Measurements from ENCODE around the gene AFF1. TPM values are rescaled to one million over a fixed set of nuclear protein-coding genes. Genes with fewer than 3 reads are reported as not detected.

The AFF1 gene, protein sequence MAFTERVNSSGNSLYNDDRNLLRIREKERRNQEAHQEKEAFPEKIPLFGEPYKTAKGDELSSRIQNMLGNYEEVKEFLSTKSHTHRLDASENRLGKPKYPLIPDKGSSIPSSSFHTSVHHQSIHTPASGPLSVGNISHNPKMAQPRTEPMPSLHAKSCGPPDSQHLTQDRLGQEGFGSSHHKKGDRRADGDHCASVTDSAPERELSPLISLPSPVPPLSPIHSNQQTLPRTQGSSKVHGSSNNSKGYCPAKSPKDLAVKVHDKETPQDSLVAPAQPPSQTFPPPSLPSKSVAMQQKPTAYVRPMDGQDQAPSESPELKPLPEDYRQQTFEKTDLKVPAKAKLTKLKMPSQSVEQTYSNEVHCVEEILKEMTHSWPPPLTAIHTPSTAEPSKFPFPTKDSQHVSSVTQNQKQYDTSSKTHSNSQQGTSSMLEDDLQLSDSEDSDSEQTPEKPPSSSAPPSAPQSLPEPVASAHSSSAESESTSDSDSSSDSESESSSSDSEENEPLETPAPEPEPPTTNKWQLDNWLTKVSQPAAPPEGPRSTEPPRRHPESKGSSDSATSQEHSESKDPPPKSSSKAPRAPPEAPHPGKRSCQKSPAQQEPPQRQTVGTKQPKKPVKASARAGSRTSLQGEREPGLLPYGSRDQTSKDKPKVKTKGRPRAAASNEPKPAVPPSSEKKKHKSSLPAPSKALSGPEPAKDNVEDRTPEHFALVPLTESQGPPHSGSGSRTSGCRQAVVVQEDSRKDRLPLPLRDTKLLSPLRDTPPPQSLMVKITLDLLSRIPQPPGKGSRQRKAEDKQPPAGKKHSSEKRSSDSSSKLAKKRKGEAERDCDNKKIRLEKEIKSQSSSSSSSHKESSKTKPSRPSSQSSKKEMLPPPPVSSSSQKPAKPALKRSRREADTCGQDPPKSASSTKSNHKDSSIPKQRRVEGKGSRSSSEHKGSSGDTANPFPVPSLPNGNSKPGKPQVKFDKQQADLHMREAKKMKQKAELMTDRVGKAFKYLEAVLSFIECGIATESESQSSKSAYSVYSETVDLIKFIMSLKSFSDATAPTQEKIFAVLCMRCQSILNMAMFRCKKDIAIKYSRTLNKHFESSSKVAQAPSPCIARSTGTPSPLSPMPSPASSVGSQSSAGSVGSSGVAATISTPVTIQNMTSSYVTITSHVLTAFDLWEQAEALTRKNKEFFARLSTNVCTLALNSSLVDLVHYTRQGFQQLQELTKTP
- total RNA-seq (2014; rRNA removed; shearing (Covaris generic)) (11.8 and 13.8 TPM in 2 replicates), polyA plus RNA-seq (2016; fragmentation: Nextera tagmentation; extraction: Ambion mirVana) (9.4 and 11.0 TPM in 2 replicates)

DNA sequence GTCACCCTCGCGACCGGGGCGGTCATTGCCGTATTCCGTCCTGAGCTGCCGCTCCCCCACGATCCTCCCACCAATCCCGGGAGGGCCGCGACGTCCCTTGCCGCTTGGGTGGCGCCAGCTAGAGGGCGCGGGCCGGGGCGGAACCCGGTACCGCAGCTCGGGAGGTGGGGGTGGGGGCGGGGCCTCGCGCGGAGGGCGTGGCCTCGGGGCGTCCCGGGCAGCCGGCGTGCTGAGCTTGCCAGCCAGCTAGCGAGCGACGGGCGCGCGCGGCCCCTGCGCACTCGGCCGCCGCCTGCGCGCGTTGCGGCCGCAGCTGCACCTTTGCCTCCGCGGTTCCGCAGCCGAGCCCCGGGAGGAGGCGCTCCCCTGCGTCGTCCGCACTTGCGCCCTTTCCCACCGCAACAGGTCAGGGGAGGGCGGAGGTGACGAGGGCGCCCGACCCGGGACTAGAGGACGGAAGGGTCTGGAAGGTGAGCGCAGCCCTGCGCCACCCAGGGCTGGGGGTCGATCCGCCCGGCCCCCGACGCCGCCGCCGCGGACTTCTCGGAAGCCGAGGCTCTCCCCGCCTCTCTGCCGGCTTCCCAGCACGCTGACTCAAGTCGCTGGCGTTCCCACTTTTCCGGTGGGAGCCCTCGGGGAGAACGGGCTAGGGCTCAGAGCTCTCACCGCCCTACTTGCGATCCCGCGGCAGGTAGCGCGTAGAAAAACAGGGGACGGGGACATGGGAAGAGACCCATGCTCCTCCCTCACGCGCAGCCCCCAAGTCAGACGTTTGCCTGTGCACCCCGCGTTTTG, at the start of gene AFF1:
Gene AFF1, plus strand, starts transcription at position 241 of the 795 bp plus-strand sequence. CDS start 13,523 bp downstream, outside the sequence.
- Histone ChIP-seq H3K27me3 (replicated peaks; ENCODE audit: insufficient read depth) (no peaks in the 10 kb centered on the region), H3K9me2 (ENCODE audit: insufficient read depth) (no peaks in the 10 kb centered on the region), H3K4me3 (peak within 1 kb of the TSS; percentile 88), H3K36me3 (ENCODE audit: low read depth) (no peaks in the 10 kb centered on the region), H2AFZ (peak within 1 kb of the TSS; percentile 96), H3K4me2 (ENCODE audit: unreplicated experiment) (peak within 1 kb of the TSS; percentile 95), H4K20me1 (ENCODE audit: insufficient read depth) (no peaks in the 10 kb centered on the region), H3K9ac (peak within 1 kb of the TSS; percentile 94), H3K9me3 (ENCODE audit: low read depth) (no peaks in the 10 kb centered on the region), H3K27ac (peak within 1 kb of the TSS; percentile 91), H3F3A (ENCODE audit: insufficient read depth) (peaks cover 37% of the 10 kb centered on the region), H3K79me2 (ENCODE audit: insufficient read depth) (peaks cover 48% of the 10 kb centered on the region), H3K4me1 (ENCODE audit: insufficient read depth) (peaks cover 37% of the 10 kb centered on the region)
- TF ChIP-seq EZH2phosphoT487 (IDR thresholded peaks at IDR 0.05; ENCODE audit: insufficient read depth, low read depth): no peak
- TF ChIP-seq EZH2 (IDR thresholded peaks at IDR 0.05; ENCODE audit: insufficient read depth, poor library complexity, severe bottlenecking): no peak
- DNase-seq: peak; percentile 95
- in situ Hi-C loops (cut with MboI): no loop called here
- 1 to 2% methylated on average over 58 to 66 of the region's 97 CpGs for WGBS, 2 experiments (ENCODE audit: low coverage in 1 of 2, low lambda C conversion rate in 2 of 2, missing lambda C conversion rate in 2 of 2)

DNA sequence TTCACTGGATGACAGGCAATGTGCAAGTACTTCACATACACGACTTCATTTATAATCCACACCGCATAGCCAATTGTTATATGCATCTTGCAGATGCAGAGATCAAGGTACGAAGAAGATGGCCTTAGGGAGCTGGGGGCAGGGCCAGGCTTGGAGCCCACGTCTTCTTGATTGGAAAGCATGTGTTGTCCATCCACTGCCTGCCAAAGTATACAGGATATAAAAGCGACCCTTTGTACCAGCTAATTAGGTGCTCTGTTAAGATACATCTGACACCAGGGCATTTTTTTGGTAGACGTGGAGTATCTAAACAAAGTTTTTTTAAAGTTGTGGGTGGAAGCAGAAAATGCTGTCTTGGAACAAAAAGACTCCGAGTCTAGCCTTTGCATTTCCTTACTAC, 44.0 kb upstream of the AFF1 start:
- H3K36me3 ChIP-seq (ENCODE audit: low read depth): no peaks in the 10 kb centered on the region
- H2AFZ ChIP-seq: no peak overlapping the region
- peaks cover 7% of the 10 kb centered on the region; the same call in 1 of the 2 replicates for H3K4me1 ChIP-seq (ENCODE audit: insufficient read depth)
- H4K20me1 ChIP-seq (ENCODE audit: insufficient read depth): no peaks in the 10 kb centered on the region
- H3F3A ChIP-seq (ENCODE audit: insufficient read depth): peaks cover 7% of the 10 kb centered on the region
- H3K9me2 ChIP-seq (ENCODE audit: insufficient read depth): no peaks in the 10 kb centered on the region
- H3K4me2 ChIP-seq (ENCODE audit: unreplicated experiment): no peak overlapping the region
- no peak for DNase-seq
- TF ChIP-seq EZH2phosphoT487 (IDR thresholded peaks at IDR 0.05; ENCODE audit: insufficient read depth, low read depth): no peak
- TF ChIP-seq EZH2 (IDR thresholded peaks at IDR 0.05; ENCODE audit: insufficient read depth, poor library complexity, severe bottlenecking): no peak
- H3K27me3 ChIP-seq (replicated peaks; ENCODE audit: insufficient read depth): no peaks in the 10 kb centered on the region
- no peaks in the 10 kb centered on the region for H3K79me2 ChIP-seq (ENCODE audit: insufficient read depth)
- no peak overlapping the region for H3K27ac ChIP-seq
- H3K4me3 ChIP-seq: no peak overlapping the region
- H3K9ac ChIP-seq: no peak overlapping the region
- H3K9me3 ChIP-seq (ENCODE audit: low read depth): no peaks in the 10 kb centered on the region
- in situ Hi-C loops (cut with MboI): no loop called here
- WGBS, 2 experiments (ENCODE audit: low coverage in 1 of 2, low lambda C conversion rate in 2 of 2, missing lambda C conversion rate in 2 of 2): 66 to 68% methylated on average over 7 of the region's 7 CpGs

- Histone ChIP-seq H3K36me3 (ENCODE audit: low read depth) (no peaks in the 10 kb centered on the region), H3K9me3 (ENCODE audit: low read depth) (no peaks in the 10 kb centered on the region), H3F3A (ENCODE audit: insufficient read depth) (peaks cover 14% of the 10 kb centered on the region), H3K27ac (no peak within 1 kb of the TSS), H3K9ac (peak within 1 kb of the TSS; percentile 81), H3K79me2 (ENCODE audit: insufficient read depth) (no peaks in the 10 kb centered on the region), H3K4me2 (ENCODE audit: unreplicated experiment) (peak within 1 kb of the TSS; percentile 91), H3K4me3 (peak within 1 kb of the TSS; percentile 88), H3K9me2 (ENCODE audit: insufficient read depth) (no peaks in the 10 kb centered on the region), H2AFZ (peak within 1 kb of the TSS; percentile 94), H3K27me3 (replicated peaks; ENCODE audit: insufficient read depth) (no peaks in the 10 kb centered on the region), H4K20me1 (ENCODE audit: insufficient read depth) (no peaks in the 10 kb centered on the region), H3K4me1 (ENCODE audit: insufficient read depth) (peaks cover 7% of the 10 kb centered on the region; the same call in 1 of the 2 replicates)
- TF ChIP-seq EZH2phosphoT487 (IDR thresholded peaks at IDR 0.05; ENCODE audit: insufficient read depth, low read depth) (no peak), EZH2 (IDR thresholded peaks at IDR 0.05; ENCODE audit: insufficient read depth, poor library complexity, severe bottlenecking) (no peak)
- DNase-seq: peak; percentile 69
- WGBS, 2 experiments (ENCODE audit: low coverage in 1 of 2, low lambda C conversion rate in 2 of 2, missing lambda C conversion rate in 2 of 2): 1% methylated on average over 41 to 74 of the region's 84 CpGs
- in situ Hi-C loops (cut with MboI): no loop called here
Measured at GRCh38 chr4:86891762-86892635, 42.8 kb upstream of the AFF1 start, which contains the start of gene C4orf36. C4orf36 (minus strand) TSS chr4:86892422; CDS start chr4:86891520, 902 bp downstream.

All from GM23248 (cell line).